GM21367 (cell line): ENCODE measurements around the gene ZDHHC8.
"Not testable (repeated sequence)": the region's sequence is repeated elsewhere in the genome, so short reads cannot be mapped to it uniquely, and the experiment has no call there.

Experiments used
- ATAC-seq: cut with Tn5 transposase; IDR thresholded peaks from one replicate; pipeline ENCODE4 v1.9.1; 2021; ENCODE audit not compliant: unreplicated experiment

Gene ZDHHC8

DNA sequence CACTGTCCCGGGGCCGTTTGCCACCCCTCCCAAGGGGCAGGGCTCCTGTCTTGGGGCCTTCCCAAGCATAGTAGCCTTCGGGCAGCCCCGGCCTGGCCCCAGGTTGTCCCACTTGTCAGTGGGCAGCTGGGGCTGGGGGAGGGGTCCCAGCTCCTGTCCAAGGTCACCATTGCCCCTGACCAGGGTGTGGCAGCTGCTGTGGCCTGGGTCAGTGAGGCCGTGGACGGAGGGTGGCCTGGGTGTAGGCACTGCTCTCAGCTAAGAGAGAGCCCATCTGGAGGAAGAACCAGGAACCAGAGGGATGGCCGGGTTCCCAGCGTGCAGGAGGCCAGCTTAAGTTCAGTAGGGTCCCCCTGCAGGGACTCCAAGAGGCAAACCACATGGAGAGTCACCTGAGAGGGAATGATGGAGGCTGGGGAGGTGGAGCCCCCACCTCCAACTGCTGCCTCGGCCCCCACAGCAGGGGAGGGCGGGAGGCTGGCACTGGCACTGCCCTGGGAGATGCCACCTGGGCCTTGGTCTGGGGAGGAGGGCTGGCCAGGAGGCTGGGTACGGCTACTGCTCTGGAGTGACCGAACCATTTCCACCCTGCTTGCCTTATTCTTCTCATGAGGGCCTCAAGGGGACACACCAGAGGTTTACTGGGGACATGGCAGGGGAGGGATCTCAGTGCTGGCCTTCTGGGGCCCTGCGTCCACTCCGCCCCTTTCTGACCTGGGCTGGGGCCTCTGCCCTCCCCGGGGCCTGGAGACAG is 26.0 kb downstream of the ZDHHC8 start:
- no peak for ATAC-seq

- ATAC-seq = no peak
Measured at GRCh38 chr22:20158391-20159036, 26.9 kb downstream of the ZDHHC8 start.

DNA sequence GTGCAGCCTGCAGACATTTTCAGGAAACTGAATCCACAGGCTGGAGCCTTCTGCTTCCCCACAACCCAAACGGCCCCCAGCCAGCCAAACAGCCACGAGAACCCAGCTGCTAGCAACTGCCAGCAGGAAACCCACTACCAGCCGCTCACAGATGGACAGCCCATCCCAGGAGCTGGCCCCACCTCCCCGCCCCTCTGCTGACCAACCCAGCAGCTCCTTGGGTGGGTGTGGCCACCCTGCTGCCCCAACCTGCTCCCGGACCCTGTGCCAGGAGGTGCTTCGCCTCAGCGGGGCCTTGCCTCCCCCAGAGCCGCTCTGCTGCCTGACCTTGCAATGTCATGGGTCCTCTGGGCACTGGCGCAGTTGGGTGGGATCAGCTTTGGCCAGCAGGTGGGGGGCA is 27.5 kb downstream of the ZDHHC8 start:
- no peak for ATAC-seq

DNA sequence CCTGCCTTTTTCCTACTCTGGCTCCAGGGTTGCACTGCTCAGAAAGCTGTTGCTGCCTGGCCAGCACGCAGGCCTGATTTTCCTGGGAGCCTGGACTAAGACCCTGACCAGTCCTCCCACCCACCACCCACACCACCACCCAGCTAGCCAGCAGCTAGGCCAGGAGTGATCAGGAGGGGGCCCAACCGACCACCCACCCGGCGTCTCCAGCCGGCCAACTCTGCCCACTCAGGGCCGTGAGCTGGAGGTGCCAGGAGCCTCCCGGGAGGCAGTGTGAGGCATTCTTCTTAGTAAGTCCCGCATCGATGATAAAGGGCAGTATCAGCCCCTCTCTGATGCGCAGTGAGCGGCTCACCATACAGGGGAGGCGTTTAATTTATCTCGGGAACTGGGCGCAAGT is 27.9 kb downstream of the ZDHHC8 start:
- ATAC-seq = not testable (repeated sequence)

GRCh38 chr22:20160041-20160440 is 28.4 kb downstream of the ZDHHC8 start:
- ATAC-seq = no peak

DNA sequence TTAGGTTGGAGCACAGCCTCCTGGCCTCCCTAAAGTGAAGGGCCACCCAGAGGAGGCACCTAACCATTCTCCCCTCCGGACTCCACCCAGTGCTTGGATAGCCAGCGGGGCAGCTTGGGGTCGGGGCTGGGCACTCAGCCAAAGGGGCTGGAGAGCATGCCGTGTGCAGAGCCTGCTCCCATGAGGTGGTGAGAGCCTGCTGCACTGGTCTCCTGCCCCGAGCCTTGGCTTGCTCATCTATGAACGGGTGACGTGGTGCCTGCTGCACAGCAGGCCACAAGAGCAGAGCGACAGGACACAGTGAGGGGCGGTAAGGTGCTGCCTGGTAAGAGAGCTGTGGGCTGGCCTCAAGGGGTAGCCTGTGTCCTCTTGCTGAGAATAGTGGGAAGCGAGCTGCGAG is 33.3 kb downstream of the ZDHHC8 start:
- no peak for ATAC-seq

- no peak for ATAC-seq
Measured at GRCh38 chr22:20165421-20165820, 33.8 kb downstream of the ZDHHC8 start.

DNA sequence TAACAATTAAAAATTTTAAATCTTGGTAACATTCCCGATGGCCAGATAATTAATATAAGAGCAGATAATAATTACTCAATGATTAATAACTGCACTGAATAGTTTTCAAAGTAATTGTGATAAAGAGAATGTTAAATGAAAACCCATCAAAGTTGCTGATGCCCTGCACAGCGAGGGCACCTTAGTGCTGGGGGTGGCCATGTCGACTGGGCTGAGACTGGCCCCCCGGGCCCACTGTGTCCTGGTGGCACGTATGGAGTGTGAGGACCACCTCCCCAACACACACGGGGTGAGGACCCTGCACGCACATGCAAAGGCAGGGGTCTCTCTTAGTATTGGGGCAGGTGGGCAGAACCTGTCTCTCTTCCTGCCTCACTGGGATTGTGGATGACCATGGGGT is 34.3 kb downstream of the ZDHHC8 start:
- ATAC-seq = no peak

- no peak for ATAC-seq
Measured at GRCh38 chr22:20166703-20167102, 35.1 kb downstream of the ZDHHC8 start.

DNA sequence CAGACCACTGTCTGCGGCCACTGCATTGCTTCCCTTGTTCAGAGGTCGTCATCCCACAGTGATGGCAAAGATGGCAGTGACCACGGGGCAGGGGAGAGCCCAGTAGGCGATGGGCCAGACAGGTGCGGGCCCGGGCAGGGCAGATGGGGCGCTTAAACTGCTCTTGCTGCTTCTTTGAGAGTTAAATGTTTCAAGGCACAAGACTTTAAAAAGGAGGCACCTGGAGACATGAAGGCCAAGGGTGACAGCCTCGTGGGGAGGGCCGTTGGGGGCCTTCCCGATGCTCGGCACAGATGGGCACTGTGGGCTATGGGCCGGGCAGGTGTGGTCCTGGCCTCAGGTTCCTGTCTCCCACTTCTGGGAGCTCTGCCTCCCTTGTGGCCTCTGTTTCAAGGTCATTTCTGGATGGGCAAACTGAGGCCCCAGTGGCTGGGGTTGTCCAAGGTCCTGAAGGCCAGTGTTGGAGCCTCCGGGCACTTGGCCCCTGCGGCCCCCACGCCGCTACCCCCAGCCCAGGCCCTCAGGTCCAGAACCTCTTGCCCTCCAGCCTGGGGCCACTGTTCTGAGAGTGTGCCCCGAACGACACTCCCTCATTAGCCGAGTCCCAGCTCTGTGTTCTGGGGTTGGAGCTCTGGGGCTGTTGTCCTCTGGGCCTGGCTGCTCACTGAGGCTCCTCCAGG is 36.2 kb downstream of the ZDHHC8 start:
- no peak for ATAC-seq

DNA sequence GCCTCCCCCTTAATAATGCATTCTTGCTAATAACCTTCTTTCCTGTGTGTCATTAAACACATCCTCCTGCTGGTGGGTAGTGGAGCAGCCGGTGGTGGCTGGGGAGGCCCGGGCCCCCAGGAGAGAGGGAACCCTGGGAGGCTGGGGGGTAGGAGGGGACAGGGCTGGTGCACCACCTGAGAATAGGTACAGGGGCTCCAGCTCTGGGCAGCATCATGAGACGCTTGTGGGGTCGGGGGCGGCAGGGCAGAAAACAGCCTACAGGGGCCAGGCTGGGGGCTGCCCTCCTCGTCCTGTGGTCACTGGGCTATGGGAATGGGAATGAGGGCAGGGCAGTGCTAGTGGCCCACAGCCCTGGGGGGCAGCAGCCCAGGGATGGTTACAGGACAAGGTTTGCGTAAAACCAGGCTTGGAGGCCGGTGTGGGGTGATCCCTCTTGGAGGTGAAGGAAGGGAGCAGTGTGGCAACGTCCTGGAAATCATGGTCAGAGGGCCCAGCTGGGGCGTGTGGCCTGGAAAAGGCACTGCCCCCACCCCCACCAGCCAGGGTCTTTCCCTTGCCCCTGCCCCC is 37.7 kb downstream of the ZDHHC8 start:
- no peak for ATAC-seq

DNA sequence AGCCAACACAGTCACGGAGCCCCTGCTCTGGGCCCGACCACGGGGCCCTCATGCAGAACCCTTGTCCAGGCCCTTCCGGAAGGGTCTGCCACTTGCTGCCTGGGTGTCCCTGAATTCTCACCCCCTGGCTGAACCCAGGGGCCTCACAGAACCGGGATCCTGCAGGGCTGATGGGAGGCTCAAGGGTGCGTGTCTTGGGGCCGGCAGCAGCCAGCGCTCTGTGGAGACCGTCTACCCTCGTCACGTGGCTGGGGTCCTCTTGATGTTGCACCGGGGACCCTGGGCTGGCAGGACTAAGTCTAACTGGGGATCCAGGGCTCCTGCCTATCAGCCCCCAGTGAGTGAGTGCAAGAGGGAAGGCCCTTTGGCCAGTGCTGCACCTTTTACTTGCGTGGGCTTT is 38.6 kb downstream of the ZDHHC8 start:
- ATAC-seq = no peak

DNA sequence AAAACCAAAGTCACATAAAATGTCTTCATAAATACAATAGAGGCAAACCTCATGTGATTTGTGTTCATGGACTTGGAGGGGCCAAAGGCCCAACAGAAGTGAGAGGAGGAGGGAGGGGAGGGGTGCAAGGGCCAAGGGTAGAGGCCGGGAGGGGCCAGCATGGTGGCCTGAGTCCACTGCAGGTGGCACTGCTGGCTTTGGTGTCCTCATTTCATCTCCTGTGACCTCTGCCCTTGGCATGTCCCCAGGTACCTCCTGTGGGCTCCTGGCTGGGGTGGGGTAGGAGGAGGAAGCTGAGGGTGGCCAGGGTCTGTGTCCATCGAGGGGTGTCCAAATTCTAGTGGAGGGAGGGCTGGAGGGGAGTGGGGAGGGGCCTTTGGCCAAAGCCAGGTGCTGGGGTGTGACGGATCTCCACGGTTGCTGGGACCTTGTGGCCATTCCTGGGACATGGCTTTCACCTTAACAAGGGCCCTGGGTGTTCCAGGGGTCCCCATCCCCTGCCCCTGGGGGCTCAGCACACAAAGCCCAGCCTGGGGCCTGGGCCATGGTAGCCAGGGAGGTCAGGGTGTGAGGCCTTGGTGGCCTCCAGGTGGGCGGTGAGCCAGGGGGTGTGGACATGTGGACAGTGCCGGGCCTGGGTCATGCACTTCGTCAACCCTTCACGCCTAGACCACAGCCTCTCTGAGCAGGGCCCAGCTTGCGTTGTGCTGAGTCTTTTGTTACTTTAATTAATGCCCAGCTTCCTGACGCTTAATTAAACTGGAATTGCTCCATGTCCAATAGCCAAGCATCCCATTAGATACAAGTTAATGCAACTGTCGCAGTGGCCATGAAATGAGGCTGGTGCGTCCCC is 39.9 kb downstream of the ZDHHC8 start:
- ATAC-seq = no peak

- ATAC-seq = no peak
Measured at GRCh38 chr22:20172141-20172613, 40.6 kb downstream of the ZDHHC8 start.

DNA sequence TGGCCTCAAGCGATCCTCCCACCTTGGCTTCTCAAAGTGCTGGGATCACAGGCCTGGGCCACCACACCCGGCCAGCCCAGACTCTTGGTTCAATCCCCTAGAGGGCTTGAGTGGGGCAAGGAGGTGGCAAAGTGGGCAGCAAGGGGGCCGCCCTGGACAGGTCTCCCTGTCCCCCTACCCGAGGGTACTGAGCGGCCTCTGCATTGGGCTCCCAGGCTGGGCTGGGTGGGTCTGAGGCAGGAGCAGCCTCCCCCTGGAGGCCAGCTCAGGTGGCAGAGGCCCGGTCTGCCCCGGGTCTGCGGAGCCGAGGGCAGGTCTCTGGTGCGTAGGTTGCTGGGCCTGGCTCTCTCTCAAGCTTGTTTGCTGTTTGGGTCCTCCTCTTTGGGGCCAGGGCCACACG is 41.6 kb downstream of the ZDHHC8 start:
- ATAC-seq = no peak

GRCh38 chr22:20173772-20174171 is 42.2 kb downstream of the ZDHHC8 start:
- ATAC-seq = no peak

GRCh38 chr22:20174785-20175596 is 43.4 kb downstream of the ZDHHC8 start:
- no peak for ATAC-seq

DNA sequence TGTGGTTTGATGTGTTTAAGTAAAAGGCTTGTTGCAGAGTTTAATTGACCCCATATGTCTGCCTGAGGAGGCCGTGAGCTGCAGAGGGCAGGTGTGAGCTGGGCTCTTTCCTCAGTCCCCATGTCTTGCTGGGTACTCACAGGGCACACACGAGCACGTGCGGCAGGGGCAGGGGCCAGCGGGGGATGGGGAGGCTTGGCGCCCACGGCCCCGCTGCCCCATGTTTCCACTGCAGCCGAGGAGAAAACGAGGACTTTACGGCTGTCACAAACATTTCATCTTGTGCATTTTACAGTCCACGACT is 43.9 kb downstream of the ZDHHC8 start:
- ATAC-seq = no peak

- no peak for ATAC-seq
Measured at GRCh38 chr22:20176421-20177085, 44.9 kb downstream of the ZDHHC8 start.
